HG03066 (cell line): ENCODE data around the gene FYTTD1.

Experiments used
- ATAC-seq: cut with Tn5 transposase; IDR thresholded peaks from one replicate; pipeline ENCODE4 v1.9.1; 2021; ENCODE audit warnings: low read depth; ENCODE audit not compliant: unreplicated experiment

FYTTD1 gene

GRCh38 chr3:197790033-197790432 is 40.4 kb downstream of the FYTTD1 start:
- ATAC-seq = no peak

- peak; percentile 72 for ATAC-seq
These were observed 41.6 kb downstream of the FYTTD1 start, which contains the start of gene LRCH3 for GRCh38 chr3:197791113-197791891. LRCH3 (plus strand) TSS chr3:197791254; CDS start chr3:197791279, 25 bp downstream.

DNA sequence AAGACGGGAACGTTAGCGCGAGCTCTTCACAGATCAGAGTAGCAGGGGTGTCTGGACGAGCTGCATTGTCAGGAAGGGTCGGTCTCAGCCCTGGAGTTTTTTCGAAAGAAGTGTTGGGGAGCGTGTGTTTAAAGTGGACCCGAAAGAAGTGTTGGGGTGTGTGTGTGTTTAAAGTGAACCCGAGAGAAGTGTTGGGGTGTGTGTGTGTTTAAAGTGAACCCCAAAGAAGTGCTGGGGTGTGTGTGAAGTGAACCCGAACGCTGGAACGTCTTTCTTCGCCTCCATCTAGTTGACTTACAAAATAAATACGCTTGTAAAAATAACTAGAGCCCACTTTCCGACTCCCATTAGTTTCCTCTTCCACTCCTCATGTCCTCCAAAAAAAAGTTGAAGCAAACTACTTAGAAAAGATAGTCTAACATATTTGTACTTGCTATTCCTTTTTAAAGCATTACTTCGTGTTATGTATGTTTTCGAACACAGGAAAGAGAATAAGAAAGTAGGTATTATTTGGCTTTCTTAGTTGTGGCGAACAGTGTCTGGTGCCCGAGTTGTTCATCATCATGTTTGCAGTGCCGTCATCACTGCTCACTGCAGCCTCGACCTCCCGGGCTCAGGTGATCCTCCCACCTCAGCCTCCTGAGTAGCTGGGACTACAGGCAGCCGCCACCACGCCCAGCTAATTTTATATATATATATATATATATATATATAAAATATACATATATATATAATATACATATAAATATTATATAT is 42.4 kb downstream of the FYTTD1 start:
- ATAC-seq = peak; percentile 27

GRCh38 chr3:197793247-197793646 is 43.6 kb downstream of the FYTTD1 start:
- ATAC-seq = no peak

DNA sequence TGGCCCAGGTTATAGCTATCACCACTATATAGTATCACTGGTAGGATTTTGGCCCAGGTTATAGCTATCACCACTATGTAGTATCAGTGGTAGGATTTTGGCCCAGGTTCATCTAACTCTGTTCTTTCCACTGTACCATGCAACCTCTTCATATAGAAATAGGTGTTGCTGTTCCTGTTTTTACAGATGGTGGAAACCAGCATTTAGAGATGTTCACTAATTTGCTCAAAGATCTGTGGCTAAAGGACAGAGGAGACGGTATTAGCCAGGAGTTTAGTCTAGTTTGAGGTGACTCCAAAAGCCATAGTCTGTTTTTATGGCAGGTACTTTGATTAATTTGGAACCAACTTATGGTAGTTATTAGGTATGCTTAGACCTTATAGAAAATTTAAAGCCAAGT is 44.4 kb downstream of the FYTTD1 start:
- ATAC-seq = no peak

- ATAC-seq = no peak
These were observed 45.5 kb downstream of the FYTTD1 start for GRCh38 chr3:197795200-197795599.

- no peak for ATAC-seq
These were observed 46.4 kb downstream of the FYTTD1 start for GRCh38 chr3:197796087-197796486.

- ATAC-seq = peak; percentile 59
These were observed 49.2 kb downstream of the FYTTD1 start for GRCh38 chr3:197798863-197799262.

- no peak for ATAC-seq
These were observed 50.7 kb downstream of the FYTTD1 start for GRCh38 chr3:197800379-197800778.

- ATAC-seq = peak; percentile 51
These were observed 52.5 kb downstream of the FYTTD1 start for GRCh38 chr3:197801891-197802778.

- no peak for ATAC-seq
These were observed 53.2 kb downstream of the FYTTD1 start for GRCh38 chr3:197802779-197803459.

- no peak for ATAC-seq
These were observed 54.8 kb downstream of the FYTTD1 start for GRCh38 chr3:197804511-197804910.

DNA sequence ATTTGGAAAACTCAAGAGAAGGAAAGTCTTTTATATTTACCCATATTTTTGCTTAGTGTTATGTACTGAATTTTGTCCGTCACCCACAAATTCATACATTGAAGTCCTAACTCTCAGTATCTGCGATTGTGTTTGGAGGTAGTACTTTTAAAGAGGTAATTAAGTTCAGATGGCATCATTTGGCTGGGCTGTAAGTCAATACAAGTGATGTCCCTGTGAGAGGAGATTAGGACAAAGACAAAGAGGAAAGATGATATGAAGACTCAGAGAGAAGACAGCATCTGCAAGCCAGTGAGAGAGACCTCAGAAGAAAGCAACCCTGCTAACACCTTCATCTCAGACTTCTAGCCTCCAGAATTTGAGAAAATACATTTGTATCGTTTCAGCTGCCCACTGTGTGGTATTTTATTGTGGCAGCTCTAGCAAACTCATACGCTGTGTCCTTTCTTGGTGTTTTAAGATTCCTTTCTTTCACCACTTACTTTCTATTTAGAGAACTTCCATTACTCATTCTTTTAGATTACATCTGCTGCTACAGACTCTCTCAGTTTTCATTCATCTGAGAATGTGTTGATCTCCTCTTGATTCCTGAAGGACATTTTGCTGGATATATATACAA is 58.4 kb downstream of the FYTTD1 start:
- ATAC-seq = no peak

GRCh38 chr3:197809356-197810020 is 59.8 kb downstream of the FYTTD1 start:
- no peak for ATAC-seq

- no peak for ATAC-seq
These were observed 61.2 kb downstream of the FYTTD1 start for GRCh38 chr3:197810901-197811300.

- no peak for ATAC-seq
These were observed 61.7 kb downstream of the FYTTD1 start for GRCh38 chr3:197811343-197811742.

- ATAC-seq = no peak
These were observed 64.7 kb downstream of the FYTTD1 start for GRCh38 chr3:197814372-197814771.

GRCh38 chr3:197820550-197821335 is 71.1 kb downstream of the FYTTD1 start:
- no peak for ATAC-seq
